GM23248 (cell line): ENCODE results near the gene ZNF586. TPM values are rescaled to one million over a fixed set of nuclear protein-coding genes. Genes with fewer than 3 reads are reported as not detected.

ENCODE experiments used
- DNase-seq: peaks from one replicate; pipeline ENCODE4 v3.0.0-alpha.2; 2015
- H2AFZ ChIP-seq: fragments of 200-600 bp; sonication (generic); 2 replicates; pipeline ENCODE4 v1.6.1; 2016; ENCODE audit warnings: antibody characterized with exemption
- H3F3A ChIP-seq: fragments of 200-600 bp; sonication (generic); 2 replicates; pipeline ENCODE4 v1.6.1; 2016; ENCODE audit warnings: mild to moderate bottlenecking, antibody characterized with exemption, mixed run types; ENCODE audit not compliant: insufficient read depth
- H3K27ac ChIP-seq: fragments of 200-600 bp; sonication (generic); 2 replicates; pipeline ENCODE4 v1.5.1; 2016; ENCODE audit warnings: mild to moderate bottlenecking
- H3K27me3 ChIP-seq: fragments of 200-600 bp; sonication (generic); replicated peaks from 2 replicates; pipeline ENCODE4 v1.6.1; 2016; ENCODE audit warnings: mild to moderate bottlenecking; ENCODE audit not compliant: insufficient read depth
- H3K36me3 ChIP-seq: fragments of 200-600 bp; sonication (generic); 2 replicates; pipeline ENCODE4 v1.6.1; 2016; ENCODE audit warnings: low read depth, mild to moderate bottlenecking
- H3K4me1 ChIP-seq: fragments of 200-600 bp; sonication (generic); 2 replicates; pipeline ENCODE4 v1.6.1; 2016; ENCODE audit warnings: mild to moderate bottlenecking; ENCODE audit not compliant: insufficient read depth
- H3K4me2 ChIP-seq: fragments of 200-600 bp; sonication (generic); one replicate; pipeline ENCODE4 v1.6.1; 2016; ENCODE audit warnings: mild to moderate bottlenecking; ENCODE audit not compliant: unreplicated experiment
- H3K4me3 ChIP-seq: fragments of 200-600 bp; sonication (generic); 2 replicates; pipeline ENCODE4 v1.5.1; 2016; ENCODE audit warnings: mild to moderate bottlenecking
- H3K79me2 ChIP-seq: fragments of 200-600 bp; sonication (generic); 2 replicates; pipeline ENCODE4 v1.6.1; 2016; ENCODE audit warnings: mild to moderate bottlenecking; ENCODE audit not compliant: insufficient read depth
- H3K9ac ChIP-seq: fragments of 200-600 bp; sonication (generic); 2 replicates; pipeline ENCODE4 v1.6.1; 2016; ENCODE audit warnings: mild to moderate bottlenecking
- H3K9me2 ChIP-seq: fragments of 200-600 bp; sonication (generic); 2 replicates; pipeline ENCODE4 v1.6.1; 2016; ENCODE audit warnings: mixed run types, mild to moderate bottlenecking, moderate library complexity; ENCODE audit not compliant: insufficient read depth
- H3K9me3 ChIP-seq: fragments of 200-600 bp; sonication (generic); one replicate; pipeline ENCODE4 v1.6.1; 2017; ENCODE audit warnings: low read depth
- H4K20me1 ChIP-seq: fragments of 200-600 bp; sonication (generic); 2 replicates; pipeline ENCODE4 v1.6.0; 2016; ENCODE audit not compliant: insufficient read depth
- EZH2 ChIP-seq: fragments of 200-600 bp; sonication (generic); IDR thresholded peaks from 2 replicates; pipeline ENCODE4 v1.6.1; 2018; ENCODE audit warnings: antibody characterized with exemption, mild to moderate bottlenecking; ENCODE audit not compliant: insufficient read depth, poor library complexity, severe bottlenecking
- EZH2phosphoT487 ChIP-seq: fragments of 200-600 bp; sonication (generic); IDR thresholded peaks from 2 replicates; pipeline ENCODE4 v1.6.1; 2018; ENCODE audit warnings: antibody characterized with exemption, moderate library complexity, mild to moderate bottlenecking, low read depth; ENCODE audit not compliant: insufficient read depth
- WGBS, 2 experiments: methylation state at CpG; one replicate each; pipeline ENCODE4 v1.1.6; 2015 to 2017; ENCODE audit warnings: low lambda C conversion rate in 2 of 2, low coverage in 1 of 2; ENCODE audit errors: missing lambda C conversion rate in 2 of 2; 5-methylcytosine and 5-hydroxymethylcytosine counted together
- in situ Hi-C: fragments of 300-500 bp; cut with MboI; formaldehyde crosslinking; loops from 2 replicates; pipeline ENCODE4 v1.15.0; 2020
- polyA plus RNA-seq: library from polyadenylated mRNA; unstranded; fragments of >200 nt; fragmentation: Nextera tagmentation; extraction: Ambion mirVana; gene quantifications from 2 replicates; pipeline ENCODE4 v1.2.1, GENCODE V29; 2016
- total RNA-seq: library from RNA; depleted of rRNA; stranded (reverse); fragments of >200 nt; shearing (Covaris generic); gene quantifications from 2 replicates; pipeline ENCODE4 v1.2.3, GENCODE V29; 2014

Gene ZNF586
- total and polyA plus RNA-seq, 2 experiments from 2014 or later = 5.1 to 20.6 TPM

- Histone ChIP-seq H3K9me2 (no peaks in the 10 kb centered on the region), H3K27ac (no peak overlapping the region), H3K79me2 (peaks cover 67% of the 10 kb centered on the region), H3F3A (no peaks in the 10 kb centered on the region), H3K9me3 (no peaks in the 10 kb centered on the region), H2AFZ (peak overlapping the region; percentile 86), H4K20me1 (no peaks in the 10 kb centered on the region), H3K4me2 (peak overlapping the region; percentile 79), H3K9ac (peak overlapping the region; percentile 91; the same call in 1 of the 2 replicates), H3K27me3 (no peaks in the 10 kb centered on the region), H3K36me3 (no peaks in the 10 kb centered on the region), H3K4me3 (peak overlapping the region; percentile 93), H3K4me1 (peaks cover 5% of the 10 kb centered on the region)
- no peak for DNase-seq
- in situ Hi-C loops = no loop called here
- TF ChIP-seq EZH2 = no peak
- no peak for TF ChIP-seq EZH2phosphoT487
- WGBS, 2 experiments = 85% methylated on average over 17 of the region's 17 CpGs
Measured at GRCh38 chr19:57815247-57816075, 46.0 kb downstream of the ZNF586 start.

- Histone ChIP-seq H3K36me3 (no peaks in the 10 kb centered on the region), H3K9me3 (no peaks in the 10 kb centered on the region), H3K27ac (no peak overlapping the region), H3K79me2 (peaks cover 69% of the 10 kb centered on the region), H3K4me1 (peaks cover 9% of the 10 kb centered on the region), H3K4me2 (no peak overlapping the region), H3K9ac (no peak overlapping the region), H3F3A (no peaks in the 10 kb centered on the region), H3K9me2 (no peaks in the 10 kb centered on the region), H4K20me1 (no peaks in the 10 kb centered on the region), H2AFZ (no peak overlapping the region), H3K4me3 (no peak overlapping the region), H3K27me3 (no peaks in the 10 kb centered on the region)
- DNase-seq = no peak
- TF ChIP-seq EZH2phosphoT487 (no peak), EZH2 (no peak)
- WGBS, 2 experiments = 90 to 96% methylated on average over 7 of the region's 7 CpGs
- in situ Hi-C loops = no loop called here
Measured at GRCh38 chr19:57816652-57817051, 47.2 kb downstream of the ZNF586 start.

GRCh38 chr19:57817976-57818375 lies 48.5 kb downstream of the ZNF586 start:
- Histone ChIP-seq H3K27me3 (no peaks in the 10 kb centered on the region), H3K79me2 (peaks cover 70% of the 10 kb centered on the region), H3K9me2 (no peaks in the 10 kb centered on the region), H3K9ac (no peak overlapping the region), H3K9me3 (no peaks in the 10 kb centered on the region), H2AFZ (no peak overlapping the region), H4K20me1 (peaks cover 3% of the 10 kb centered on the region; the same call in 1 of the 2 replicates), H3K4me3 (no peak overlapping the region), H3K27ac (no peak overlapping the region), H3K4me1 (peaks cover 9% of the 10 kb centered on the region), H3K4me2 (no peak overlapping the region), H3K36me3 (no peaks in the 10 kb centered on the region), H3F3A (no peaks in the 10 kb centered on the region)
- DNase-seq = no peak
- in situ Hi-C loops = no loop called here
- no peak for TF ChIP-seq EZH2
- TF ChIP-seq EZH2phosphoT487 = no peak
- 89 to 94% methylated on average over 14 of the region's 14 CpGs for WGBS, 2 experiments

GRCh38 chr19:57818378-57818777 lies 48.9 kb downstream of the ZNF586 start:
- Histone ChIP-seq H3K4me2 (no peak overlapping the region), H4K20me1 (peaks cover 3% of the 10 kb centered on the region; the same call in 1 of the 2 replicates), H3K9me3 (no peaks in the 10 kb centered on the region), H3K9me2 (no peaks in the 10 kb centered on the region), H3K4me3 (no peak overlapping the region), H3K9ac (no peak overlapping the region), H3K27me3 (no peaks in the 10 kb centered on the region), H3F3A (no peaks in the 10 kb centered on the region), H2AFZ (peak overlapping the region; percentile 90), H3K36me3 (no peaks in the 10 kb centered on the region), H3K4me1 (peaks cover 9% of the 10 kb centered on the region), H3K27ac (no peak overlapping the region), H3K79me2 (peaks cover 72% of the 10 kb centered on the region)
- TF ChIP-seq EZH2phosphoT487 (no peak), EZH2 (no peak)
- in situ Hi-C loops = no loop called here
- DNase-seq = no peak
- WGBS, 2 experiments = 72 to 89% methylated on average over 7 of the region's 7 CpGs
